ENCODE data around the gene FAM131A. TPM values are rescaled to one million over a fixed set of nuclear protein-coding genes. Genes with fewer than 3 reads are reported as not detected.
A peak's percentile ranks its signal among the peaks of the same experiment; 100 is the strongest.

FAM131A gene
- total and polyA plus RNA-seq, 2 experiments from 2014 or later: 12.2 to 12.6 TPM

DNA sequence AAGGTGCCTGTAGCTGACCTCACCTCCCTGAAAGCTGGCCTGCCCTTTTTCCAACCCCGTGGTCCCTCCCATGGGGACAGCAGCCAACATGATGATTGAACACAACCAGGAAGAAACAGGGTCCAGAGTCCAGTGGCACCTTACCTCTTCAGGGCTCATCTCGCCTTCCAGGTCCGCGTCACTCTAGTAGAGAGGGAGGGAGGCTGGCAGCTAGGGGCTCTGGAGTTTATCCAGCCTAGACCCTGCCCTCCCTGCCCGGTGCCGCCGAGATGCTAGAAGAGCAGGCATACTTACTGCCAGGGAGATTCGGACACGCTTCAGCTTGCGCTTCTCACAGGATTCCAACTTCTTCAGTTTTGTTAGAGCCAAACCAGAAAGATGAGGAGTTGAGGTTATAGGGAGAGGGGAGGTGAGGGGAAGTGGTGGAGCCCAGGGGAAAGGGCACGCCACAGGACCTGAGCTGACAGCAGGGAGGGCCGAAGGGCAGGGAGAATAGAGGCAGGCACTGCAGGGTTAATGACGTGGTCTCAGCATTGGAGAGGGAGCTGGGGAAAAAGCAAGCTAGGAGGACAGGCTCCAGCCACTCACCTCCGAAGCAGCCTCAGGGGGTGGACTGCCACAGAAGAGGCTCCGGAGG is 14.9 kb downstream of the FAM131A start:
- no peak overlapping the region for H2AFZ ChIP-seq
- H3K36me3 ChIP-seq (replicated peaks; ENCODE audit: insufficient read depth, low read depth): no peaks in the 10 kb centered on the region
- H4K20me1 ChIP-seq (ENCODE audit: insufficient read depth, poor library complexity, severe bottlenecking): no peaks in the 10 kb centered on the region
- H3K9me3 ChIP-seq (ENCODE audit: low read depth): no peaks in the 10 kb centered on the region
- no peaks in the 10 kb centered on the region for H3K79me2 ChIP-seq
- DNase-seq (ENCODE audit: low spot score): peak; percentile 65
- TF ChIP-seq CTCF (IDR thresholded peaks at IDR 0.05; ENCODE audit: poor library complexity): no peak
- TF ChIP-seq EZH2phosphoT487 (IDR thresholded peaks at IDR 0.05; ENCODE audit: low read depth, severe bottlenecking, unreplicated experiment): no peak
- no peak for TF ChIP-seq EZH2 (IDR thresholded peaks at IDR 0.05; ENCODE audit: borderline replicate concordance)
- no peaks in the 10 kb centered on the region for H3K27me3 ChIP-seq
- H3K27ac ChIP-seq: peak overlapping the region; percentile 76
- no peak overlapping the region for H3K4me2 ChIP-seq
- H3K9me2 ChIP-seq (replicated peaks; ENCODE audit: insufficient read depth): no peaks in the 10 kb centered on the region
- peaks cover 9% of the 10 kb centered on the region for H3K4me1 ChIP-seq (ENCODE audit: insufficient read depth)
- H3K4me3 ChIP-seq: no peak overlapping the region
- 88% methylated on average over 15 of the region's 15 CpGs for WGBS (ENCODE audit: low lambda C conversion rate, missing lambda C conversion rate)

DNA sequence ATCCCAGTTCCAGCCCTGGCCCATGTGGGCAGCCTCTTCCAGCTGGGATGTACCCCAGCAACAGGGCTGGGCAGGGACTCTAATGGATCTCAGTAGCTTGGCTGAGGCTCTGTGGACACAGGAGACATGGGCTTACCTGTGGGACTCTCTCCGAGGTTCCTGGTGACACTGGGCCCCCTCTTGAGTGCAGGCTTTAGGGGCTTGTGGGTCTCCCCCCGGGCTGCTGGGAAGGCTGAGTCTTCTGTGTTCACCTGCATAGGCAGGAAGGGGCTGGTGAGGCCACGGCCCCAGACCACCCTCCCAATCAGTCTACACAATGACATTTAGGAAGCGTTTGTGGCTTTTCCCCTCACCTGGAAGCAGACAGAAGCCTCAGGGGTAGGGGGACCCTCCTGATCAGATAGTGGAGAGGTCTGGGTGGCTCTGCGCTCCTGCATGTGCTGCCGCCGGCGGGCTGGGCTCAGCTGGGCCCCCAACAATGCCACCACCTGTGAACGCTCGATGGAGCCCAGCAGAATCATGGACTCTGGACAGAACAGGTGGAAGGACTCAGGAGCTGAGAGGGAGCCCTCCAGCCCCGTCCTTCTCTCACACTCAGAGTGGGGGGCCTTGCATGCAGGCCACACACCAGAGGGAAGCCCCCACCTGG is 15.6 kb downstream of the FAM131A start:
- H4K20me1 ChIP-seq (ENCODE audit: insufficient read depth, poor library complexity, severe bottlenecking): no peaks in the 10 kb centered on the region
- H3K79me2 ChIP-seq: no peaks in the 10 kb centered on the region
- no peak overlapping the region for H3K4me2 ChIP-seq
- H3K9me3 ChIP-seq (ENCODE audit: low read depth): no peaks in the 10 kb centered on the region
- no peak overlapping the region for H2AFZ ChIP-seq
- WGBS (ENCODE audit: low lambda C conversion rate, missing lambda C conversion rate): 95% methylated on average over 11 of the region's 11 CpGs
- no peak overlapping the region for H3K4me3 ChIP-seq
- no peak overlapping the region for H3K27ac ChIP-seq
- no peak for TF ChIP-seq CTCF (IDR thresholded peaks at IDR 0.05; ENCODE audit: poor library complexity)
- TF ChIP-seq EZH2 (IDR thresholded peaks at IDR 0.05; ENCODE audit: borderline replicate concordance): no peak
- TF ChIP-seq EZH2phosphoT487 (IDR thresholded peaks at IDR 0.05; ENCODE audit: low read depth, severe bottlenecking, unreplicated experiment): no peak
- H3K9me2 ChIP-seq (replicated peaks; ENCODE audit: insufficient read depth): no peaks in the 10 kb centered on the region
- DNase-seq (ENCODE audit: low spot score): no peak
- no peaks in the 10 kb centered on the region for H3K36me3 ChIP-seq (replicated peaks; ENCODE audit: insufficient read depth, low read depth)
- peaks cover 9% of the 10 kb centered on the region for H3K4me1 ChIP-seq (ENCODE audit: insufficient read depth)
- no peaks in the 10 kb centered on the region for H3K27me3 ChIP-seq

GRCh38 chr3:184353546-184353941 is 16.1 kb downstream of the FAM131A start:
- Histone ChIP-seq H3K4me3 (no peak overlapping the region), H3K36me3 (replicated peaks; ENCODE audit: insufficient read depth, low read depth) (no peaks in the 10 kb centered on the region)

More at GRCh38 chr3:184353546-184353941, 16.1 kb downstream of the FAM131A start:
- H3K4me2 ChIP-seq: no peak overlapping the region
- H3K4me1 ChIP-seq (ENCODE audit: insufficient read depth): peaks cover 6% of the 10 kb centered on the region
- WGBS (ENCODE audit: low lambda C conversion rate, missing lambda C conversion rate): 98% methylated on average over 11 of the region's 11 CpGs
- H3K9me3 ChIP-seq (ENCODE audit: low read depth): no peaks in the 10 kb centered on the region
- no peaks in the 10 kb centered on the region for H3K27me3 ChIP-seq
- no peak for DNase-seq (ENCODE audit: low spot score)
- TF ChIP-seq EZH2 (IDR thresholded peaks at IDR 0.05; ENCODE audit: borderline replicate concordance) (no peak), EZH2phosphoT487 (IDR thresholded peaks at IDR 0.05; ENCODE audit: low read depth, severe bottlenecking, unreplicated experiment) (no peak), CTCF (IDR thresholded peaks at IDR 0.05; ENCODE audit: poor library complexity) (no peak)
- H4K20me1 ChIP-seq (ENCODE audit: insufficient read depth, poor library complexity, severe bottlenecking): no peaks in the 10 kb centered on the region
- H3K9me2 ChIP-seq (replicated peaks; ENCODE audit: insufficient read depth): no peaks in the 10 kb centered on the region
- no peak overlapping the region for H2AFZ ChIP-seq
- H3K27ac ChIP-seq: no peak overlapping the region
- no peaks in the 10 kb centered on the region for H3K79me2 ChIP-seq

Data from hepatocyte (in vitro differentiated cells).